HG03571 (cell line): ENCODE results near the gene TOX2.

ENCODE experiments used
- ATAC-seq: cut with Tn5 transposase; IDR thresholded peaks from one replicate; pipeline ENCODE4 v1.9.1; 2021; ENCODE audit not compliant: unreplicated experiment

The TOX2 gene, protein sequence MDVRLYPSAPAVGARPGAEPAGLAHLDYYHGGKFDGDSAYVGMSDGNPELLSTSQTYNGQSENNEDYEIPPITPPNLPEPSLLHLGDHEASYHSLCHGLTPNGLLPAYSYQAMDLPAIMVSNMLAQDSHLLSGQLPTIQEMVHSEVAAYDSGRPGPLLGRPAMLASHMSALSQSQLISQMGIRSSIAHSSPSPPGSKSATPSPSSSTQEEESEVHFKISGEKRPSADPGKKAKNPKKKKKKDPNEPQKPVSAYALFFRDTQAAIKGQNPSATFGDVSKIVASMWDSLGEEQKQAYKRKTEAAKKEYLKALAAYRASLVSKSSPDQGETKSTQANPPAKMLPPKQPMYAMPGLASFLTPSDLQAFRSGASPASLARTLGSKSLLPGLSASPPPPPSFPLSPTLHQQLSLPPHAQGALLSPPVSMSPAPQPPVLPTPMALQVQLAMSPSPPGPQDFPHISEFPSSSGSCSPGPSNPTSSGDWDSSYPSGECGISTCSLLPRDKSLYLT

DNA sequence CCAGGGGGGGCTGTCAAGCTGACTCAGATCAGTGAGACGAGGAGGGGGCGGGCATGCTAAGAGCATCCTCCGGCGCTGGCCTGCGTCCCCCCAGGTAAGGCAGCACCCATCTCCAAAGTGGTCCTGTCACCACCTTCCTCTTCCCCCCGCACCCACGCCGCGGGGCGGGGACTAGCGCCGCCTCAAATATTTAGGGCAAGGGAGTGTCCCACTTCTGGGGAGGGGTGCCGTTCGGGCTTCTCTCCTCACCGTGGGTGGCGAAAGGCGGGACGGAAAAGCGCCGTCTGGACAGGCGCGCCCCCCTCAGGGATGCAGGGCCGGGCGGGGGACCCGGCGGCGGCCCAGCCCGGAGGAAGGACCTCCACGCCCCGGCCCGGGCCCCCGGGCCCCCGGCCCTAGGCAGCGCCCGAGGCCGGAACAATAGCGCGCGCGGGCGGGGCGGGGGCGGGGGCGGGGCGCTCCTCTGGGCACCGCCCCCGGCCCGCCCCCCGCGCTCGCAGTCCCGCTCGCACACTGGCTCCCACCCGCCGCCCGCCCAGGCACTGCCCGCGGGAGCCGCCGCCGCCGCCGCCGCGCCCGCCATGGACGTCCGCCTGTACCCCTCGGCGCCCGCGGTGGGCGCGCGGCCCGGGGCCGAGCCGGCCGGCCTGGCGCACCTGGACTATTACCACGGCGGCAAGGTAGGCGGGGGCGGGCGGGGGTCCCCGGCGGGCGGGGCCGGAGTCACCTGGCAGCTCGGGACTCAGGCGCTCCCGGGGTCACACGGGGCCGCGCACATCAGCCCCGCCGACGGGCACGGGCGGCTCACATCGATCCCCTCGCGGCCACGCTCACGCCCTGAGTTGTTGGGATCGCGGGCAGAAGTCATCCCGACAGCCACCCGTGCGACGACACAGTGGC is at the start of gene TOX2:
TOX2 (plus strand) TSS at position 542 of the 900 bp plus-strand sequence; CDS start at position 582, 40 bp downstream.
- ATAC-seq: no peak

DNA sequence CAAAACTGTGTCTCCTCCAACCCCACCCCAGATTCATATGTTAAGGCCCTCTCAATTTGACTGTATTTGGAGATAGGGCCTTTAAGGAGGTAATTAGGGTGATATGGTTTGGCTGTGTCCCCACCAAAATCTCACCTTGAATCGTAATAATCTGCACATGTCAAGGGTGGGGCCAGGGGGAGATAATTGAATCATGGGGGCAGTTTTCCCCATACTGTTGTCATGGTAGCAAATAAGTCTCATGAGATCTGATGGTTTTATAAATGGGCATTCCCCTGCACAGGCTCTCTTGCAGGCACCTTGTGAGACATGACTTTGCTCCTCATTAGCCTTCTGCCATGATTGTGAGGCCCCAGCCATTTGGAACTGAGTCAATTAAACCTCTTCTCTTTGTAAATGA is 46.6 kb upstream of the TOX2 start:
- ATAC-seq: no peak

DNA sequence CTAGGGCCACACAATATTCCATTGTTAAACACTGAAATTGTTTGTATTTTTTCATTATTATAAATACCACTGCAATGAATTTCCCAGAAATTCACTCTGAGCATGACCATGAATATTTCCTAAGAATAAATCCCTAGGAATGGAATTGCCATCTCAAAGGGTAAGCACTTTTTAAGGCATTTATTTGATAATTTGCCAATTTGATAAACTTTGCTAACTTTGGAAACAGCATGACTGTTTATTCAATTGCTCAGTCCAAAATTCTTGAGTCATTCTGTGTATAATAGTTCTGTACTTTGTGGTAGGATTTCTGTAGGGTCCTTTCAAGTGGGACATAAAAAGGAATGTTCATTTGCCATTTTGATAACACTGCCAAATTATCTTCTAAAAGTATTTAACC is 44.2 kb upstream of the TOX2 start:
- ATAC-seq: no peak

GRCh38 chr20:43878776-43879175 is 35.9 kb upstream of the TOX2 start:
- no peak for ATAC-seq

DNA sequence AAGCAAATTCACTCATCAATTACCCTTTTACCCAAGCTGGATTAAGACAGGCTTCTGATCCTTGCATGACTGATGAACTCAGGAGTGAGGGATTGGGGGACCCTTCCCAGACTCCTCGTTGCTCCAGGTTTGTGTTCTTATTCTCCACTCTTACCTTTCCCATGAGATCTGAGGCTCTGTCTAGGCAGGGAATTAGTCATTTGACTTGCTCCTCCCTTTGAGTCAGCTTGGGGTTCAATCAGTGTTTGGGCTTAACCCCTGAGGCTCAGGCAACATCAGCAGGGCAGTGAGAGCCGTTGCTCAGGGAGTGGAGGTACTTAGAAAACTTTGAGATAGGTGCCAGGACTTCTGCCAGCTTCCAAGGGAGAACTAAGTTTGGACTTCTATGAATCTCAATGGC is 20.7 kb upstream of the TOX2 start:
- ATAC-seq: no peak

DNA sequence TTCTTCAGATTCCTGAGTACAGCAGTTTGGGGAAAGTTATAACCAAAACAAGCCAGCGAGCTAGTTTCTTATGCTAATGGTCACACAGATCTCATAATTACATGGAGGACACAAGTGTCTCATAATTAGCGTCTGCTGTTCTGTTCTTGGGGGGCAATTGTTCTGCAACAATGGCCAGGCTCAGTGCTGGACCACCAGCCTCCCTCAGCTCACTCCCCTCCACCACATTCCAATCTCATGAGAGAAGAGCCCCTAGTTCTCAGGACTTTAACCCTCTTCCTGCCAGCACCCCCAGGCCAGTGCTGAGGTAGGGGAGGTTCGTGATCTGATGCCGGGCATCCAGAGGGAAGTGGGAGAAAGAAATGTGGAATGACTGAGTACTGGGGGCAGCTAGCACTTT is 20.2 kb upstream of the TOX2 start:
- ATAC-seq: no peak

- ATAC-seq: no peak
These were observed 19.4 kb upstream of the TOX2 start for GRCh38 chr20:43895235-43895634.

- ATAC-seq: no peak
These were observed 15.2 kb upstream of the TOX2 start for GRCh38 chr20:43899274-43900120.

GRCh38 chr20:43900121-43900466 is 14.6 kb upstream of the TOX2 start:
- ATAC-seq: no peak

GRCh38 chr20:43900496-43900895 is 14.2 kb upstream of the TOX2 start:
- ATAC-seq: no peak

- ATAC-seq: no peak
These were observed 13.4 kb upstream of the TOX2 start for GRCh38 chr20:43901296-43901695.

GRCh38 chr20:43903953-43904826 is 10.5 kb upstream of the TOX2 start:
- ATAC-seq: no peak

GRCh38 chr20:43904827-43905177 is 9.8 kb upstream of the TOX2 start:
- ATAC-seq: no peak

GRCh38 chr20:43906505-43907034 is 8.1 kb upstream of the TOX2 start:
- ATAC-seq: no peak

DNA sequence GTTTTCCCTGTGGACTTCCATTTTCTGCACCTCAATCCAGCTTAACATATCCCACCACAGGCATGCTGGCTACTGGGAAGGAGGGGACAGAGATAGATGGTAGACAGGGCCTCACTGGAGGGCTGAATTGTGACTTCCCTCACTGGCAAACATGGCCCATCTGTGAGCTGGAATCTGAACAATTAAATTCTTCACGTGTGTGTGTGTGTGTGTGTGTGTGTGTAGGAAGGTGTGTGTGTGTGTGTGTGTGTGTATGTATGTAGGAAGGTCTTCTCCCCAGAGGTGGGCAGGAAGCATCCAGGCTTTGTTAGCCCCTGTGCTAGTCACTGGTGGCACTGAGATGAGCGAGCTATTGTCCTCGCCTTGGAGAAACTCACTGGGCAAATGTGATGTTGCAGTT is 5.4 kb upstream of the TOX2 start:
- ATAC-seq: no peak

GRCh38 chr20:43909720-43910119 is 4.9 kb upstream of the TOX2 start:
- ATAC-seq: no peak

GRCh38 chr20:43910564-43910963 is 4.1 kb upstream of the TOX2 start:
- no peak for ATAC-seq

- ATAC-seq: no peak
These were observed 3.6 kb upstream of the TOX2 start for GRCh38 chr20:43911066-43911465.

GRCh38 chr20:43913291-43914025 is 1.2 kb upstream of the TOX2 start:
- ATAC-seq: no peak
